Esophagus squamous epithelium (tissue), 4 donors: ENCODE measurements around the gene FBXO22.

Experiments
- POLR2A ChIP-seq, 4 donors: fragments of 450-650 bp; IDR thresholded peaks; one replicate each; pipeline ENCODE4 v1.6.1; 2017; ENCODE audit warnings: antibody characterized with exemption in 4 of 4, mild to moderate bottlenecking in 4 of 4, moderate library complexity in 3 of 4
- TF ChIP-seq, protein P1 (sequence below), 6 experiments: fragments of 450-650 bp in 4 of 6; fragments of 200-600 bp in 2 of 6; sonication (generic) in 2 of 6; IDR thresholded peaks; one replicate each; pipeline ENCODE4 v1.5.1; 2016 to 2019; ENCODE audit warnings: antibody characterized with exemption in 6 of 6, mild to moderate bottlenecking in 4 of 6, moderate library complexity in 4 of 6

DNA sequence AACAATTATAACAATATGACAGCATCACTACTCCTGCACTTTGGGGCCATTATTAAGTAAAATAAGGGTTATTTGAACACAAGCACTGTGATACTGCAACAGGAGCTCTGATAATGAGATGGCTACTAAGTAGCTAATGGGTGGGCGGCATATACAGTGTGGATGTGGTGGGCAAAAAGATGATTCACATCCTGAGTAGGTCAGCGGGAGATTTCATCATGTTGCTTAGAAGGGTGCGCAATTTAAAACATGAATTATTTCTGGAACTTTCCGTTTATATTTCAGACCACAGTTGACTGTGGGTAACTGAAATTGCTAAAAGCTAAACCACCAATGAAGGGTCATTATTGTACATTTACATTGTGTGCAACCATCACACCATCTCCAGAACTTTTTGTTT is 42.3 kb downstream of the FBXO22 start:
- TF ChIP-seq POLR2A (IDR thresholded peaks at IDR 0.05): no peak
- TF ChIP-seq, protein P1, sequence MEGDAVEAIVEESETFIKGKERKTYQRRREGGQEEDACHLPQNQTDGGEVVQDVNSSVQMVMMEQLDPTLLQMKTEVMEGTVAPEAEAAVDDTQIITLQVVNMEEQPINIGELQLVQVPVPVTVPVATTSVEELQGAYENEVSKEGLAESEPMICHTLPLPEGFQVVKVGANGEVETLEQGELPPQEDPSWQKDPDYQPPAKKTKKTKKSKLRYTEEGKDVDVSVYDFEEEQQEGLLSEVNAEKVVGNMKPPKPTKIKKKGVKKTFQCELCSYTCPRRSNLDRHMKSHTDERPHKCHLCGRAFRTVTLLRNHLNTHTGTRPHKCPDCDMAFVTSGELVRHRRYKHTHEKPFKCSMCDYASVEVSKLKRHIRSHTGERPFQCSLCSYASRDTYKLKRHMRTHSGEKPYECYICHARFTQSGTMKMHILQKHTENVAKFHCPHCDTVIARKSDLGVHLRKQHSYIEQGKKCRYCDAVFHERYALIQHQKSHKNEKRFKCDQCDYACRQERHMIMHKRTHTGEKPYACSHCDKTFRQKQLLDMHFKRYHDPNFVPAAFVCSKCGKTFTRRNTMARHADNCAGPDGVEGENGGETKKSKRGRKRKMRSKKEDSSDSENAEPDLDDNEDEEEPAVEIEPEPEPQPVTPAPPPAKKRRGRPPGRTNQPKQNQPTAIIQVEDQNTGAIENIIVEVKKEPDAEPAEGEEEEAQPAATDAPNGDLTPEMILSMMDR (IDR thresholded peaks at IDR 0.05): no peak
